Heart left ventricle (tissue), 16 donors: ENCODE measurements around the gene TGFB2. TPM values are rescaled to one million over a fixed set of nuclear protein-coding genes. Genes with fewer than 3 reads are reported as not detected.

Experiments used
- ATAC-seq, 4 donors: fragments of 200-7000 bp; cut with Tn5 transposase; one replicate each; pipeline ENCODE4 v1.9.1; 2020 to 2022; ENCODE audit warnings: moderate library complexity in 4 of 4, mild to moderate bottlenecking in 3 of 4, moderate number of reproducible peaks in 1 of 4
- DNase-seq, 5 donors: peaks; one replicate each; pipeline ENCODE4 v3.0.0-alpha.2; 2020
- H3K27ac ChIP-seq, 12 donors: fragments of 200-600 bp; sonication (generic) in 4 of 12; one replicate each; pipeline versions ENCODE4 v1.5.0 to v1.8.0; 2016 to 2022; ENCODE audit warnings: mild to moderate bottlenecking in 2 of 12
- H3K27me3 ChIP-seq, 9 donors: fragments of 200-600 bp; sonication (generic) in 2 of 9; one replicate each; pipeline versions ENCODE4 v1.5.1 to v1.8.0; 2016 to 2022; ENCODE audit warnings: mild to moderate bottlenecking in 3 of 9
- H3K36me3 ChIP-seq, 9 donors: fragments of 200-600 bp; sonication (generic) in 2 of 9; one replicate each; pipeline versions ENCODE4 v1.5.0 to v1.8.0; 2018 to 2022; ENCODE audit warnings: mild to moderate bottlenecking in 2 of 9
- H3K4me1 ChIP-seq, 12 donors: fragments of 200-600 bp; sonication (generic) in 4 of 12; one replicate each; pipeline versions ENCODE4 v1.5.0 to v1.8.0; 2016 to 2022; ENCODE audit warnings: mild to moderate bottlenecking in 3 of 12
- H3K4me3 ChIP-seq, 12 donors: fragments of 200-600 bp; sonication (generic) in 4 of 12; one replicate each; pipeline versions ENCODE4 v1.5.0 to v1.8.0; 2017 to 2022; ENCODE audit warnings: mild to moderate bottlenecking in 9 of 12, moderate library complexity in 4 of 12
- H3K9me3 ChIP-seq, 12 donors: fragments of 200-600 bp; sonication (generic) in 4 of 12; one replicate each; pipeline versions ENCODE4 v1.5.0 to v1.8.0; 2016 to 2022; ENCODE audit warnings: mild to moderate bottlenecking in 1 of 12
- POLR2A ChIP-seq, 2 donors: fragments of 450-650 bp; IDR thresholded peaks; one replicate each; pipeline ENCODE4 v1.6.1; 2017; ENCODE audit warnings: antibody characterized with exemption in 2 of 2, mild to moderate bottlenecking in 2 of 2, moderate library complexity in 2 of 2
- WGBS, 4 donors: extraction: QIAGEN DNeasy Blood & Tissue Kit in 2 of 4; methylation state at CpG; one replicate each; pipeline versions ENCODE4 v1.1.5 to v1.1.7; 2013 to 2018; 5-methylcytosine and 5-hydroxymethylcytosine counted together
- intact Hi-C, 10 donors: fragments of 100-400 bp; cut with DNase I; formaldehyde crosslinking; loops; one replicate each; pipeline versions ENCODE4 v1.11.1 to v1.14.2; 2022
- polyA plus RNA-seq, 2 donors: library from polyadenylated mRNA; stranded (reverse); fragments of 200-250 nt; gene quantifications; one replicate each; pipeline ENCODE4 v1.2.3, GENCODE V29; 2013
- total RNA-seq, 9 donors: library from RNA; depleted of rRNA in 2 of 9; stranded (reverse); fragments of >200 nt in 2 of 9; fragmentation: NEBNext Ultra II Directional in 3 of 9; extraction: Animal tissue kit (Norgen Biotek cat#: 25700) in 3 of 9; gene quantifications; one replicate each; pipeline versions ENCODE4 v1.1.0 to v1.2.4, GENCODE V29; 2016 to 2023
- TF ChIP-seq, protein P1 (sequence below), 12 donors: fragments of 200-600 bp; sonication (generic) in 4 of 12; IDR thresholded peaks; one replicate each; pipeline versions ENCODE4 v1.5.0 to v1.8.0; 2018 to 2022; ENCODE audit warnings: antibody characterized with exemption in 12 of 12, mild to moderate bottlenecking in 5 of 12
- donor health status: ischemic (EF 13 %, LVEDD 7.1; RV severe dilation, severe dysfunction).
- donor health status: healthy with polysubstance abuse.
- donor health status: DM: no; HTN: yes; CAD: no.
- donor health status: DM: no; HTN: no; CAD: no.
- donor health status: ischemic (EF 25% LVEDD 6.9; RV normal size, moderate dysfunction).
- donor health status: ischemic (EF 25% LVEDD 5.7; RV mildly dilated, moderate dysfunction).
- donor health status: healthy.
- donor health status: DM: yes; HTN: yes; CAD: no.
- donor health status: ischemic (EF 35%, LVEDD 5.7; RV mildly dilated, moderate dysfunction).
- donor health status: nonischemic (EF 11% LVEDD 7.7; RV severe dilation, severe dysfunction).
- donor health status: DM: yes; HTN: yes; CAD: no.
- donor health status: PGD.
- donor health status: ischemic (EF 29% LVEDD 5.4; RV normal size, mild dysfunction).
- donor health status: nonischemic (EF 23%, LVEDD 6.1; RV moderate dilation, normal function).

TGFB2 gene
- total and polyA plus RNA-seq, 11 donors, result 0.76 to 23.6 (median 5.5) TPM

DNA sequence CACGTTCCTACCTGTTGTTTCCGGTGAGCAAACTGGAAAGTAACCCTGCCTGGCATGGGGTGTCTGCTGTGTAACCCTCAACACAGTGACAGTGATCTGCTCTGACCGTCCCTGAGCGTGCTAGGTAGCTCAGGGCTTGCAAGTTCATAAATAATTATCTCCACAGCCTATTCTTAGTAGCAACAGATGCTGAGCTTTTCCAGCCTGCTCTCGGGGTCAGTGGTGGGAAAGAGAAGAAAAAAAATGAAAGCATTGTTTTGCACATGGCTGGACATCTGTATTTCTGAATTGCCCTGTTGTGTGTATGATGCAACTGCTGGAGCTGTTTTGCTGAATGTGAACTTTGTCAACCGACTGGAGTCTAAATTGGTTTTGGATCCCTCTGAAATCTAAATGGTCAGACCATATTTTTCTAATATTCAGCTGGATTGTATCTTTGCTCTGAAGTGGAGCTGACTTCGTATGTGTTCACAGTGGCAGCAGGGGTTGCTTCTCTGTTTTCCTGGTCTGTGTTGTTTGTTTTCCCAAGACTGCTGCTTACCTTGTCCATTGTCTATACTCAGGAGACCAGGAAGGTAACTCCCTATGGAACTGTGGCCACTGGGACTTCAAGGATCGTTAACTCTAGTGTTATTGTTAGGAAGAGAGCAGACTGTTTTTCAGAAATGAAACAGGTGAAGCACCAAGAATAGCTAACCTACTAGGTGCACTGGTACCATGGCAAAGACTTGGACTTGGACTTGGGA lies 27.0 kb downstream of the TGFB2 start:
- no peaks in the 10 kb centered on the region for H3K36me3 ChIP-seq
- ATAC-seq (peak in 3 of 4 donors; percentile 67 to 74 (median 72)), DNase-seq (peak in 2 of 5 donors; percentile 36 to 39)
- peaks cover 0 to 67% (median 37%) of the 10 kb centered on the region in 12 donors for H3K4me1 ChIP-seq
- 18 to 34% (median 29%) methylated on average over 8 of the region's 8 CpGs for WGBS, 4 donors
- H3K4me3 ChIP-seq, result peak overlapping the region in 1 of 12 donors; percentile 1
- no peaks in the 10 kb centered on the region for H3K9me3 ChIP-seq
- intact Hi-C loops, result loop anchor here in 1 of 10 donors (5.0 kb wide), 1 partner anchor 105 kb away; no protein-coding TSS in a partner anchor
- TF ChIP-seq, protein P1, sequence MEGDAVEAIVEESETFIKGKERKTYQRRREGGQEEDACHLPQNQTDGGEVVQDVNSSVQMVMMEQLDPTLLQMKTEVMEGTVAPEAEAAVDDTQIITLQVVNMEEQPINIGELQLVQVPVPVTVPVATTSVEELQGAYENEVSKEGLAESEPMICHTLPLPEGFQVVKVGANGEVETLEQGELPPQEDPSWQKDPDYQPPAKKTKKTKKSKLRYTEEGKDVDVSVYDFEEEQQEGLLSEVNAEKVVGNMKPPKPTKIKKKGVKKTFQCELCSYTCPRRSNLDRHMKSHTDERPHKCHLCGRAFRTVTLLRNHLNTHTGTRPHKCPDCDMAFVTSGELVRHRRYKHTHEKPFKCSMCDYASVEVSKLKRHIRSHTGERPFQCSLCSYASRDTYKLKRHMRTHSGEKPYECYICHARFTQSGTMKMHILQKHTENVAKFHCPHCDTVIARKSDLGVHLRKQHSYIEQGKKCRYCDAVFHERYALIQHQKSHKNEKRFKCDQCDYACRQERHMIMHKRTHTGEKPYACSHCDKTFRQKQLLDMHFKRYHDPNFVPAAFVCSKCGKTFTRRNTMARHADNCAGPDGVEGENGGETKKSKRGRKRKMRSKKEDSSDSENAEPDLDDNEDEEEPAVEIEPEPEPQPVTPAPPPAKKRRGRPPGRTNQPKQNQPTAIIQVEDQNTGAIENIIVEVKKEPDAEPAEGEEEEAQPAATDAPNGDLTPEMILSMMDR (IDR thresholded peaks at IDR 0.05), result no peak
- no peak for TF ChIP-seq POLR2A (IDR thresholded peaks at IDR 0.05)
- no peaks in the 10 kb centered on the region for H3K27me3 ChIP-seq
- peak overlapping the region in 10 of 12 donors; percentile 3 to 83 (median 64) for H3K27ac ChIP-seq

DNA sequence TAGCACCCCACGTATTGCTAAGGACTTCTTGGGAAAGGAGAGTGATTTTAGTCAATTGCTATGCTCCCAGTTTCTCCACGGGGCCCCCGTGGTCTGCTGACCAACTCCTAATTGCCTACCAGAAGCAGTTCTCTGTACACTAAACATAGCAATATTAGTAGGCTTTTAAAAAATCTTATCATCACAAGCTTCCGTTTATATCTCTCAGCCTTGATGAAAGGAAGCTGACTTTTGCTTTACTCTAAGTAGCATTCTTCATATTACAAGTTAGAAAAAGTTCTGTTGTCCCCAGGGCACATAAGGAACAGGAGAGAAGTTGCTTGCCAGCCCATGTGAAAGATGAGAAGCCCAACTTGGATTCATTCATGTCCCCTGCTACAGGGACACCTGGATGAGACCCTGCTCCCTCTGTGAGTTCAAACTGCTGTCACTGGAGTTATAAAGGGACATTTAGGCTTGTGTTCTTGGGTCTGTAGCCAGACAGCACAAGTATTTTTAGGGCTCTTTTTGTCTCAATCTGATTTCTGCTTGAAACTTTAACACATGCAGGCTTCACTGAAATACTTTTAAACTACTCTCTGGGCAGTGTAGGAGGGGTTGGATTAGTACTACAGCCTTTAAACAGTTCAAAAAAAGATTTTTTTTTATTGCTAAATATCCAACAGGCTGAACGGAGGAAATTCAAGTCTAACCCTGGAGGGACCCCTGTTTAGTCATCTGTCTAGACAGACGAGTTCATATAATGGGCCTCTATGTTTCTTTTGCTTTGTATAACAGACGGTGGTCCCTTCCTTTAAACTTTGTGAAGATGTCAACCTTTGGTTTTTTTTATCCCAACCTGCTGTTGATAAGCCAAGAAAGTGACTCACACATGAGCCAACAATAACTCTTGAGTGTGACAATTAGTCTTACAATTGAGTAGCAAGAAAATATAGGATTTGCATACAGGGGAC lies 29.5 kb downstream of the TGFB2 start:
- Histone ChIP-seq H3K4me1 (peaks cover 0 to 71% (median 41%) of the 10 kb centered on the region in 12 donors), H3K27me3 (no peaks in the 10 kb centered on the region), H3K27ac (peak overlapping the region in 9 of 12 donors; percentile 32 to 73 (median 53)), H3K4me3 (no peak overlapping the region), H3K36me3 (no peaks in the 10 kb centered on the region), H3K9me3 (no peaks in the 10 kb centered on the region)
- intact Hi-C loops, result loop anchor here in 1 of 10 donors (5.0 kb wide), 1 partner anchor 103 kb away; no protein-coding TSS in a partner anchor
- no peak for TF ChIP-seq POLR2A (IDR thresholded peaks at IDR 0.05)
- TF ChIP-seq, protein P1 (IDR thresholded peaks at IDR 0.05), result no peak
- ATAC-seq (peak in 3 of 4 donors; percentile 26 to 67 (median 32)), DNase-seq (no peak)
- WGBS, 4 donors, result 30 to 39% (median 32%) methylated on average over 7 of the region's 7 CpGs

DNA sequence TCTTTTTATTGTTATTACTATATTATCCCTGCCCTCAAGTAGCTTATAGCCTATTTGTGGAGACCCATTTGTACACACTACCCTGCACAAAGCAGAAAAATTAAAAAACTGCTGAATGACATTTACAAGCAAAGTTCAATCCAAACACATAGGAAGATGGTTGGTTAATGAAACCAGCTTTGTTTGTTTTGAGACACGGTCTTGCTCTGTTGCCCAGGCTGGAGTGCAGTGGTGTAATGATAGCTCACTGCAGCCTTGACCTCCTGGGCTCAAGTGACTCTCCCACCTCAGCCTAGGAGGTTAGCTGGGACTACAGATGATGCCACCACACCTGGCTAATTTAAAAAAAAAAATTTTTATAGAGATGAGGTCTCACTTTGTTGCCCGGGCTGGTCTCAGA lies 31.6 kb downstream of the TGFB2 start:
- ATAC-seq (no peak), DNase-seq (no peak)
- Histone ChIP-seq H3K36me3 (no peaks in the 10 kb centered on the region), H3K4me3 (no peak overlapping the region), H3K27me3 (no peaks in the 10 kb centered on the region), H3K4me1 (peaks cover 0 to 66% (median 43%) of the 10 kb centered on the region in 12 donors), H3K9me3 (no peaks in the 10 kb centered on the region), H3K27ac (no peak overlapping the region)
- 91 to 97% (median 91%) methylated on average over 2 of the region's 2 CpGs for WGBS, 4 donors
- TF ChIP-seq, protein P1 (IDR thresholded peaks at IDR 0.05), result no peak
- TF ChIP-seq POLR2A (IDR thresholded peaks at IDR 0.05), result no peak
- intact Hi-C loops, result no loop called here
